Stimulated activated CD8-positive, alpha-beta memory T cell treated with anti-CD3 and anti-CD28 coated beads, Interleukin-15, amount 100 ng/mL, for 24 hours (primary cell): ENCODE measurements around the gene TACC3.

Experiments
- DNase-seq: peaks from one replicate; pipeline ENCODE4 v3.0.0-alpha.2; 2020; ENCODE audit warnings: low read depth

Gene TACC3

GRCh38 chr4:1723131-1723801, 1.9 kb downstream of the TACC3 start:
- DNase-seq: no peak

- no peak for DNase-seq
These were observed 4.2 kb downstream of the TACC3 start for GRCh38 chr4:1725521-1725920.

DNA sequence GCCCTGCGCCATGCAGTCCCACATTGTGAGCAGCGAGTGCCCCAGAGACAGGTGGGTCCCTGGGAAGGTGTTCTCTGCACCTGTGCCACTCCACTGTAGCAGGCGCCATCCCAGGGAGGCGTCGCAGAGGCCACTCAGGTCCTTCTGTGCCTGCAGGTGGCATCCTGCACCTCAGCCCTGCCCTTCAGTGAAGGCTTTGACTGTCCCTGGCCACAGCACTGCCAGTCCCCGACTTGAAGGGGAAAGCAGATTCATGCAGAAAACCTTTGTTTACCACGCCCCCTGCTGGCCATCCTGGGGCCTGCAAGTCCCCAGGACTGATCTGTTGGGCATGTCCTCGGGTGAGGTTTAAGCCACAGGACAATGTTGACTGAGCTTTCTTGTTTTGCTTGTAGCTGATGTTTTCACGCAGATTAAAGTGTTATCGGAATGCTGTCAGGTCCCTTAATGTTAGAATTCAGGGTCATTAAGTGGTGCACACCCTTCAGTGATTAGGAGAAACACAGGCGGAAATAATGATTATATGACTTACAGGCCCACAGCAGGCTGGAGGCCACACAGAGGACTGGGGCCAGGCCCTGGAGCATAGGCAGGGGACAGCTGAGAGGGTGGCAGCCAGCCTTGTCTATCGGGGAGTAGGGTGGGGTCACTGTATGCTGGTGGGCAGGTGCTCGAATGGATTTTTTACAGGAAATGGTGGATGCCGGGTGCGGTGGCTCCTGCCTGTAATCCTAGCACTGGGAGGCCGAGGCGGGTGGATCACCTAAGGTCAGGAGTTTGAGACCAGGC, 5.0 kb downstream of the TACC3 start:
- DNase-seq: peak; percentile 88

GRCh38 chr4:1727117-1728031, 6.1 kb downstream of the TACC3 start:
- DNase-seq: no peak

- DNase-seq: no peak
These were observed 7.0 kb downstream of the TACC3 start for GRCh38 chr4:1728061-1728980.

DNA sequence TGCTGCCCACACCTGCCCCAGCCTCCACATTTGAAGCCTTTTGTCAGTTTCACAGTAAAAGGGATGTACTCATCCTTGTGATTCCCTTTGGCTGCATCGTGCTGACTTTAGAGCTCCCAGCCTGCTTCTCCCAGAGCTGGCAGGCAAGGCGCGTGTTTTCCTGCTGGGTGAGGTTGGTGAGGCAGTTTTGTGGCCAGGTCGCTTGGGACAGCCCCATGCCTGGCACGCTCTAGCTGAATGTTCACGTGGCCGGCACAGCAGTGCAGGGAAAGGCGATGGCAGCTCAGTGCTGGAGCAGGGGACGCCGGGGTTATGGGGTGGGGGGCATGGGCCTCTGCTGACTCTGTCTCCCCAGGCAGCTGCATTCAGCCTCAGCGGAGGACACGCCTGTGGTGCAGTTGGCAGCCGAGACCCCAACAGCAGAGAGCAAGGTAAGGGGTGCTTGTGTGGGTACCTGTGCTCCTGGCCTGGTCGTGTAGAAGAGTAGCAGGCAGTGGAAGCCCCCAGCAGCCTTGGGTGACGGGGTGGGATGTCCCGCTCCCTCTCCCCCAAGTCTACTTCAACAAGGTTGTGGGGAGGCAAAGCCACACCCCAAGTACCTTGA, 9.3 kb downstream of the TACC3 start:
- no peak for DNase-seq

DNA sequence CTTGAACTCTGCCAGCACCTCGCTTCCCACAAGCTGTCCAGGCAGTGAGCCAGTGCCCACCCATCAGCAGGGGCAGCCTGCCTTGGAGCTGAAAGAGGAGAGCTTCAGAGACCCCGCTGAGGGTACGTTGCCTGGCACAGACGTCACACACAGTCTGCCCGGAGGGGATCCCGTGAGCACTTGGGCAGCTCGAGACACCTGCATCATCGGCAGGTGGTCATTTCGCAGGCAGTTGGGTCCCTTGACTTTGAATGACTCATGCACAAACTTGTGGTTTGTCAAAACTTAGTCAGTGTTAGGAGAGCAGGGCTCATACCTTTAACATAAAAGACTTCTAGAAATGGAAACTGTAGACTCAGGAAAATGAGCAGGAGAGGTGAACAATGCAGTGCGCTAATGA, 9.9 kb downstream of the TACC3 start:
- no peak for DNase-seq

DNA sequence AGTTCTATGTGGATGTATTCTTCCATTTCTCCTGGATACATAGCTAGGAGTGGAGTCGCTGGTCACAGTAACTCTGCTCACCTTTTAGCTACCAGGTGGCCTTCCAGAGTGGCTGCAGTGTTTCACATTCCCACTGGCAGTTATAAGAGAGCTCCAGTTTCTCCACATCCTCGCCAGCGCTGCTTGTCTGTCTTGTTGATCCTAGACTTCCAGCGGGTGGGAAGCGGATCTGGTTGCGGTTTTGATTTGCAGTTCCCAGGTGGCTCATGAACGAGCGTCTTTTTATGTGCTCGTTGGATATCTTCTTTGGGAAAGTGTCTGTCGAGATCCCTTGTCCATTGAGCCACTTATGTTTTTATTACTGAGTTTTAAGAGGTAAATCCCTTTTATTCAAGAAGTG, 11.6 kb downstream of the TACC3 start:
- DNase-seq: no peak

GRCh38 chr4:1735215-1735614, 13.9 kb downstream of the TACC3 start:
- no peak for DNase-seq

GRCh38 chr4:1736812-1737211, 15.5 kb downstream of the TACC3 start:
- no peak for DNase-seq

DNA sequence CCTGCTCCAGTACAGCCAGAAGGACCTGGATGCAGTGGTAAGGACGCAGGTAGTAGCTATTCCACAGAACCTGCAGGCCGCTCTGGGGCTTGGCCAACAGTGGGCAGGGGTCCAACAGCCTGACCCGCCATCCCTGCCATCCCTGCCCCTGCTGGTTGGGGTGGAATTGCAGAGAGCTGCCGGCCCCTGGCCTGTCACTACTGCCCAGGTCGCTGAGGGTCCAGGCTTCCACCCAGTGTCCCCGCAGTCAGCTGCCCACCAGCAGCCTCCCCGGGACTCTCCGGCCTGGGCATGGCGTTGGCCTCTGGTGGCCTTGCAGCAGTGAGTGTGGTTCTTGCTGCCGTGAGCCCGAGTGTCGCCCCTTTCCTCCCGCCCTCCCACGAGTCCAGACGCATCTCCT, 16.3 kb downstream of the TACC3 start:
- DNase-seq: no peak

- DNase-seq: no peak
These were observed 17.1 kb downstream of the TACC3 start for GRCh38 chr4:1738410-1738809.

DNA sequence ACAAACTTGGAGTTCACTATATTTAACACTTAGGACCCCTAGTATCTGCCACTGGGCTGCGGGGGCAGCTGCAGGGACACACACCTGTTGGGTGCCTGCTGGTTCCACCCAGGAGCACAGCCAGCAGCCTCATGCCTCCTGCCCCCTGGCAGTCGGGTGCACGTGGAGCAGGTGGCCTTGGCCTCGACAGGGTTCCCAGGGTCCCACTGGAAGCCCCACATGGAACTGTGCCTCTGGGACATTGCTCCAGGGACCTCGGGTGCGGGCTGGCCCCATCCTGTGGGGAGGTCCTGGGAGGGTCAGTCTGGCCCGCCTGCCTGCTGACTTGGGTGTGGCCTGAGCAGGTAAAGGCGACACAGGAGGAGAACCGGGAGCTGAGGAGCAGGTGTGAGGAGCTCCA, 18.0 kb downstream of the TACC3 start:
- no peak for DNase-seq

GRCh38 chr4:1740021-1740545, 18.8 kb downstream of the TACC3 start:
- DNase-seq: no peak

DNA sequence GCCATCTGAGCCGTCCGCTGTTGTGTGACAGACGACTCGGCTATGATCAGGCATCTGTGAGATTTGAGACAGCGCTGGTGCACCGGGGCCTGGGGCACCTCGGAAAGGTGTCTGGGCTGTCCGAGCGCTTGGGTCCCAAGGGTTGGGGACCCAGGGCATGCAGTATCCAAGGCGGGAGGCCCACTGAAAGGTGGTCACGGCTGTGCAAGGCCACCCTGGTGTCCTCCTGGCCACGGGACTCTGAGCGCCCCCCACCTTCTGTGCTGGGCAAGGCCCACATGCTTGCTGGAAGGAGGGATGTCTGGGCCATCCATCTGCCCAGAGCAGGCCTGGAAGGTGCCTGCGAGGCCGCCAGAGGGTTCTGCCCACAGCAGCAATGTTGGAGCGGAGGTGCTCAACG, 19.9 kb downstream of the TACC3 start:
- DNase-seq: no peak

- DNase-seq: no peak
These were observed 22.2 kb downstream of the TACC3 start for GRCh38 chr4:1743551-1743950.

GRCh38 chr4:1743975-1744374, 22.7 kb downstream of the TACC3 start:
- DNase-seq: no peak

- DNase-seq: no peak
These were observed 23.2 kb downstream of the TACC3 start for GRCh38 chr4:1744552-1744951.

DNA sequence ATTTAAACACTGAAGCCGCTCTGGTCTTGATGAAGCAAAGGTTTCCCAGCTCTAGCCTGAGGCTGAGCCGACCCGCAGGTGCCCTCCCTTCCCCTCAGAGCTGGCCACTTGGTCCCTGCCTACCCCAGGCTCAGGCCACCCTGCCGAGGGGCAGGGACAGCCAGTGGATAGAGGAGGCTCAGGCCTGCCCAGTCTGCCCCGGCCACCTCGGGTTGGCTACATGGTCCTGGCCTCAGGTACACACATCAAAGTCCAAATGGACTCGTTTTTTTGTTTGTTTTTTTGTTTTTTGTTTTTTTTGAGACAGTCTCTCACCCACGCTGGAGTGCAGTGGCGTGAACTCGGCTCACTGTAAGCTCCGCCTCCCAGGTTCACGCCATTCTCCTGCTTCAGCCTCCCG, 23.8 kb downstream of the TACC3 start:
- no peak for DNase-seq

GRCh38 chr4:1745697-1746096, 24.4 kb downstream of the TACC3 start:
- no peak for DNase-seq

GRCh38 chr4:1746265-1746691, 25.0 kb downstream of the TACC3 start:
- DNase-seq: peak; percentile 75
